ENCODE data around the gene BABAM1.

GRCh38 chr19:17293605-17294004 is 26.4 kb downstream of the BABAM1 start:
- TF ChIP-seq CTCF (IDR thresholded peaks at IDR 0.05) (no peak), POLR2AphosphoS5 (IDR thresholded peaks at IDR 0.05) (no peak)
